Astrocyte (in vitro differentiated cells and primary cell): ENCODE results near the gene E2F2. TPM values are rescaled to one million over a fixed set of nuclear protein-coding genes. Genes with fewer than 3 reads are reported as not detected.

Experiments used
- DNase-seq: peaks from one replicate; pipeline ENCODE4 v3.0.0-alpha.2; 2010; ENCODE audit warnings: low read depth
- FAIRE-seq: peaks from 2 replicates; lab custom pipeline; 2011; peaks lifted over from hg19 to GRCh38; lab: Jason Lieb, UNC
- H2AFZ ChIP-seq: 2 replicates; pipeline ENCODE4 v1.6.0; 2012; ENCODE audit warnings: low read depth, low read length, inconsistent platforms
- H3K27ac ChIP-seq: 2 replicates; pipeline ENCODE4 v1.5.1; 2011; ENCODE audit warnings: low read depth, low read length, inconsistent platforms
- H3K27me3 ChIP-seq: 2 replicates; pipeline ENCODE4 v1.6.0; 2011; ENCODE audit warnings: low read length, inconsistent platforms; ENCODE audit not compliant: insufficient read depth
- H3K36me3 ChIP-seq: 2 replicates; pipeline ENCODE4 v1.5.1; 2011; ENCODE audit warnings: low read length, inconsistent platforms; ENCODE audit not compliant: insufficient read depth
- H3K4me1 ChIP-seq: 2 replicates; pipeline ENCODE4 v1.5.1; 2011; ENCODE audit warnings: low read length, inconsistent platforms; ENCODE audit not compliant: insufficient read depth
- H3K4me2 ChIP-seq: 2 replicates; pipeline ENCODE4 v1.6.0; 2012; ENCODE audit warnings: low read length, inconsistent platforms
- H3K4me3 ChIP-seq: 2 replicates; pipeline ENCODE4 v1.5.1; 2011; ENCODE audit warnings: low read depth, mild to moderate bottlenecking, low read length, inconsistent platforms; ENCODE audit not compliant: insufficient read depth
- H3K79me2 ChIP-seq: 2 replicates; pipeline ENCODE4 v1.6.0; 2012; ENCODE audit warnings: mild to moderate bottlenecking, low read length, inconsistent platforms; ENCODE audit not compliant: insufficient read depth
- H3K9ac ChIP-seq: 2 replicates; pipeline ENCODE4 v1.6.0; 2012; ENCODE audit warnings: mild to moderate bottlenecking, low read length, inconsistent platforms
- H3K9me3 ChIP-seq: 2 replicates; pipeline ENCODE4 v1.5.1; 2012; ENCODE audit warnings: low read depth, mild to moderate bottlenecking, low read length, inconsistent platforms; ENCODE audit not compliant: insufficient read depth
- H4K20me1 ChIP-seq: 2 replicates; pipeline ENCODE4 v1.6.0; 2012; ENCODE audit warnings: low read length, inconsistent platforms; ENCODE audit not compliant: insufficient read depth
- H3K27ac Mint-ChIP-seq: one replicate; pipeline ENCODE4 v1.8.0; 2021; ENCODE audit warnings: mild to moderate bottlenecking, mixed read lengths; ENCODE audit not compliant: unreplicated experiment
- H3K27me3 Mint-ChIP-seq: one replicate; pipeline ENCODE4 v1.8.0; 2021; ENCODE audit warnings: low read depth, mixed read lengths; ENCODE audit not compliant: unreplicated experiment
- H3K36me3 Mint-ChIP-seq: one replicate; pipeline ENCODE4 v1.8.0; 2021; ENCODE audit warnings: low read depth, mixed read lengths; ENCODE audit not compliant: unreplicated experiment
- H3K4me1 Mint-ChIP-seq: one replicate; pipeline ENCODE4 v1.8.0; 2021; ENCODE audit warnings: low read depth, mixed read lengths; ENCODE audit not compliant: unreplicated experiment
- H3K4me3 Mint-ChIP-seq: one replicate; pipeline ENCODE4 v1.8.0; 2021; ENCODE audit warnings: mild to moderate bottlenecking, moderate library complexity, mixed read lengths; ENCODE audit not compliant: unreplicated experiment
- H3K9me3 Mint-ChIP-seq: one replicate; pipeline ENCODE4 v1.8.0; 2021; ENCODE audit warnings: mild to moderate bottlenecking, mixed read lengths; ENCODE audit not compliant: unreplicated experiment
- CTCF ChIP-seq: IDR thresholded peaks from 2 replicates; pipeline ENCODE4 v1.5.1; 2011; ENCODE audit warnings: low read depth, mild to moderate bottlenecking, inconsistent platforms, low read length, moderate library complexity; ENCODE audit not compliant: insufficient read depth
- EZH2 ChIP-seq: IDR thresholded peaks from 2 replicates; pipeline ENCODE4 v1.6.1; 2012; ENCODE audit warnings: mild to moderate bottlenecking, low read length, inconsistent platforms; ENCODE audit not compliant: insufficient read depth
- total RNA-seq: library from RNA; stranded (reverse); gene quantifications from 2 replicates; pipeline ENCODE4 v1.2.1, GENCODE V29; 2021

The E2F2 gene
- total RNA-seq, 1 donor from 2014 or later: 0.11 TPM

GRCh38 chr1:23471473-23472075, 59.5 kb downstream of the E2F2 start:
- H3K79me2 ChIP-seq: no peaks in the 10 kb centered on the region
- H3K27ac Mint-ChIP-seq: no peak overlapping the region
- no peaks in the 10 kb centered on the region for H3K27me3 Mint-ChIP-seq
- no peak overlapping the region for H2AFZ ChIP-seq
- H3K36me3 Mint-ChIP-seq: peaks cover 7% of the 10 kb centered on the region
- DNase-seq: no peak
- no peak overlapping the region for H3K4me3 Mint-ChIP-seq
- no peak overlapping the region for H3K9ac ChIP-seq
- peaks cover 18% of the 10 kb centered on the region for H3K4me1 ChIP-seq
- no peak overlapping the region for H3K27ac ChIP-seq
- H3K27me3 ChIP-seq: no peaks in the 10 kb centered on the region
- H4K20me1 ChIP-seq: peaks cover 64% of the 10 kb centered on the region
- H3K4me1 Mint-ChIP-seq: peaks cover 40% of the 10 kb centered on the region
- no peak overlapping the region for H3K4me2 ChIP-seq
- FAIRE-seq: no peak
- no peak for TF ChIP-seq EZH2
- TF ChIP-seq CTCF: no peak
- no peak overlapping the region for H3K4me3 ChIP-seq
- no peaks in the 10 kb centered on the region for H3K36me3 ChIP-seq
- H3K9me3 Mint-ChIP-seq: no peaks in the 10 kb centered on the region
- no peaks in the 10 kb centered on the region for H3K9me3 ChIP-seq

DNA sequence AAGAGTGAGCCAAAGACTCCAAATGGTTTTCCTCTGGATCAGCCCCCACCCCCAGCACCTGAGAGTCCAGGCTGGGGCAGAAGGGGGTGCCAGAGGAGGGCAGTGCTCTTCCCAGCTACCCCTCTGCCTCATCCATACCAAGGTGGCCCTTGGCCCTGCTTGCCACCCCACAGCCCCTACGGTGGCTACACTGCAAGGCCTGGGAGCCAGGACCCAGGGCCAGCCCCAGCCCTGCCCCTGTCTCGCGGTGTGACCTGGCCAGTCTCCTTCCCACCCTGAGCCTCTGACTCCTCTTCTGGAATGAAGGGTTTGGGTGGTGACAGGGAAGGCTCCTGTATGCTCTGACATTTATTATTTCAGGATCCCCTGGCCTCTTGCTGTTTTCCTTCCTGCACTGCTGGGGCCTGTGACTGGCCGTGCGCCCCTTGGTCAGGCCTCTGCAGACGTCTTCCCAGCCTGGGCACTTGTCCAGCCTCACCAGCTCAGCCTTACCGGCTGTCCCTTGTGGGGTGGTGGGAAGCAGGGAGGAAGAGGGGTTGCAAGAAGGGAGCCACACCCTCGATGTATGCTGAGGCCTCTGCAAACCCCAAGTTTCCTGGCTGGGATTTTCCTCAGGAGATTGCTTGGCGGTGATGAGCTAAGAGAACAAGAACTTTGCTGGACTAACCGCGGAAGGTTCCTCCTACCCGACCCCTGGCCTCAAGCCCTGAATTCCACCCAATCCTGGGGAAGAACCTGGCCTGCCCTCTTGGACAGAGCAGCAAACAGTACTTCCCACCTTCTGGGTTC, 60.6 kb downstream of the E2F2 start:
- H3K27ac Mint-ChIP-seq: no peak overlapping the region

More for the DNA sequence above, 60.6 kb downstream of the E2F2 start:
- peak; percentile 85 for DNase-seq
- H3K27ac ChIP-seq: peak overlapping the region; percentile 12
- no peak overlapping the region for H3K4me3 Mint-ChIP-seq
- no peaks in the 10 kb centered on the region for H3K27me3 ChIP-seq
- H3K4me2 ChIP-seq: peak overlapping the region; percentile 52
- H3K79me2 ChIP-seq: peaks cover 3% of the 10 kb centered on the region
- no peak overlapping the region for H3K4me3 ChIP-seq
- peaks cover 32% of the 10 kb centered on the region for H3K4me1 Mint-ChIP-seq
- no peaks in the 10 kb centered on the region for H3K27me3 Mint-ChIP-seq
- H3K4me1 ChIP-seq: peaks cover 15% of the 10 kb centered on the region
- peaks cover 7% of the 10 kb centered on the region for H3K36me3 Mint-ChIP-seq
- H3K9me3 ChIP-seq: no peaks in the 10 kb centered on the region
- no peak overlapping the region for H3K9ac ChIP-seq
- H4K20me1 ChIP-seq: peaks cover 65% of the 10 kb centered on the region
- FAIRE-seq: no peak
- no peaks in the 10 kb centered on the region for H3K36me3 ChIP-seq
- no peak for TF ChIP-seq EZH2
- TF ChIP-seq CTCF: no peak
- H3K9me3 Mint-ChIP-seq: no peaks in the 10 kb centered on the region
- H2AFZ ChIP-seq: no peak overlapping the region
